GM21447 (cell line): ENCODE measurements around the gene IFITM2.
"Not testable (repeated sequence)": the region's sequence is repeated elsewhere in the genome, so short reads cannot be mapped to it uniquely, and the experiment has no call there.

Experiments
- ATAC-seq: cut with Tn5 transposase; IDR thresholded peaks from one replicate; pipeline ENCODE4 v1.9.1; 2021; ENCODE audit not compliant: unreplicated experiment

Gene IFITM2

GRCh38 chr11:324593-325517 is 17.2 kb downstream of the IFITM2 start:
- ATAC-seq, result not testable (repeated sequence)

DNA sequence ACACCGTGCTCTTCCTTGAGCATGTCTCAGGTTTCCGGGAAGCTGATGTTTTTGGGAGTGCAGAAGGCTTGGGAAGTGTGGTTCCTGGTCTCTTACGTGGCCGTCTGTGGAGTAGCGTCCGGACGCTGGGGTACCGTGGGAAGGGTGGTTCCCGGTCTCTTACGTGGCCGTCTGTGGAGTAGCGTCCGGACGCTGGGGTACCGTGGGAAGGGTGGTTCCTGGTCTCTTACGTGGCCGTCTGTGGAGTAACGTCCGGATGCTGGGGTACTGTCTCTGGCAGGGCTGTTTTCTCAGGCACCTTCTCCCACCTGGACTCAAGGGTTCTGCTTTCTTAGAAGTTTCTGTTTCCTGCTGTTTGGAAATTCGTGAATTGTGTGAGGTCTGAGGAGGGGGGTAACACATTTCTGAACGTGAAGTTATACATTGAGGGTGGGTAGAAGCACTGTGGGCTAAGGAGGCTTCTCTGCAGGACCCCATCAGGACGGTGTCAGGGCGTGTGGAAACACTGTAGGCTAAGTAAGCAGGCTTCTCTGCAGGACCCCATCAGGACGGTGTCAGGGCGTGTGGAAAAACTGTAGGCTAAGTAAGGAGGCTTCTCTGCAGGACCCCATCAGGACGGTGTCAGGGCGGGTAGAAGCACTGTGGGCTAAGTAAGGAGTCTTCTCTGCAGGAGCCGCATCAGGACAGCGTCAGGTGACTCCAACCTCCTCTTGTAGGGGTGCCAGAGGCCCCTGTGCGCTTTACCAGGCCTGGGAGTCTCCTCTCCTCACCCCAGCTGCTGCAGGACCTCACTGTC is 18.4 kb downstream of the IFITM2 start:
- no peak for ATAC-seq

DNA sequence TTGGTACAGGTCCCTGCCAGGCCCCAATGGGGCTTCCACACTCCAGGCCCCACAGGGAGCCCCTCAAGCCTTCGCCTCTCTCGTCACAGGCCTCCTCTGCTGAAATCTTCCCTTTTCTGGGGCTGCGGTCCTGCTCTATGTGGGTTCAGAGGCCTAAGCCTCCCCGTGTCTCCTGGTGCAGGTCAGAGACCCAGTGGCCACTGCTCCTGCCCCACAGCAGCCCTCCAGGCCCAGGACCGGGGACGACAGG is 18.9 kb downstream of the IFITM2 start:
- ATAC-seq, result no peak

DNA sequence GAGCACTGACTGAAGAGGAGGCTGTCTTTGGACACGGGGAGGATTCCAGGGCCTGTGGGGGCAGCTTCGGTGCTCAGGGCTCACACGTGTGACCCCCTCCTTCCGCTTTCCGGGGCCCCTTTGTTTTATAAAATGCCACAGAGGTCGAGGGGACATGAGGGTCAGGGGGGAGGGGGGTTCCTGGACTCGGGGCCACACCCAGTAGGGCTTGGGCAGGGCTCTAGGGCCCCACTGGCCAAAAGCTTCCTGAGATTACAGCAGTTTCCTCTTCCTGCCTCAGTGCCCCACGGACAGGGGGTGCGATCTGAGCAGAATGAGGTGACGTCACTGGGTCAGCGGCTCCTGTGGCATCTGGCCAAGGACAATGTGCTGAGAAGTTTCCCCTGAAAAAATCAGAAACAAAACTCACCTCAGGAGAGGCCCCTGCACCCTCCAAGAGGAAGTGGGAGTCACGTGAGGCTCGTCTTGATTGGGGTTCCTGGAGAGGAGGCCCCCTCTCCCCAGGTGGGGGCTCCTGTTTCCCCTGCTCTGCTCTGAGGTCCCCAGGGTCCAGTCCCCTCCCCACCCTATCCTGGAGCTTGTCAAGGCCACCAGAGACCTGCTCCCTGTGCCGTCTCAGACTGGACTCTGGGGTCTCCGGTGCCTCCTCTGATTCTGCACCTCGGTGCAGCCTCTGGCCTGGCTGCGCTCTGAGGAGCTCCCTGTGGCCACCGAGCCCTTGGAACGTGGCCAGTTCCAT is 19.4 kb downstream of the IFITM2 start:
- peak; percentile 77 for ATAC-seq

DNA sequence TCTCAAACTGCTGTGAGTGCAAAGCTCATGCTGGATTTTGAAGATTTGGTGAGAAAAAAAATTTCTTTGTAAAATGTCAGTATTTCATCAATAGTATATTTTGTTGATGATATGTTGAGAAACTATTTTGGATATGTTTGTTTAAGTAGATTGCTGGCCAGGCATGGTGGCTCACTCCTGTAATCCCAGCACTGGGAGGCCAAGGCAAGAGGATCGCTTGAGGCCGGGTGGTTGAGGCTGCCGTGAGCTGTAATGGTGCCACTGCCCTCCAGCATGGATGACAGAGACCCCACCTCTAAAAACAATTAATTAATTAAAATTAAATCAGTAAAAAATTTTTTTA is 19.9 kb downstream of the IFITM2 start:
- no peak for ATAC-seq

DNA sequence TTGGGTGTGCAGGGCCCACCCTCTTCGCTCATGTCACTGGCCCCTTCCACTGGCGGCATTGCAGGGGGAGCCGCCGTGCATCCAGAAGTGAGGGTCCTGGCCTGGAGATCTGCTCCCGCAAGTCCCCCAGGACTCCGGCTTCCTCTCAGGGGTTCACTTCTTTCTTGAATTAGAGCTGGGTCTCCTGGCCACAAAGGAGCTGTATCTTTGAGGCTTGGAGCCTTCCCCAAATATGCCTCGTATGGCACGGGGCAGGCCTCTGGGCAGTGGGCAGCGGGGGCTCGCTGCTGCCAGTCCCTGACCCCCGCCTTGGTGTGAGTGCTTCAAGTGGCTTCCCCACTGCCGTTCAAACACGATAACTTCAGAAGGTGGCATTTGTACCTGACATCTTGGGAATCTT is 20.4 kb downstream of the IFITM2 start:
- no peak for ATAC-seq

- ATAC-seq, result not testable (repeated sequence)
Measured at GRCh38 chr11:328516-329100, 21.0 kb downstream of the IFITM2 start.

- ATAC-seq, result no peak
Measured at GRCh38 chr11:329886-330253, 22.3 kb downstream of the IFITM2 start.

GRCh38 chr11:330307-330693 is 22.7 kb downstream of the IFITM2 start:
- ATAC-seq, result no peak

DNA sequence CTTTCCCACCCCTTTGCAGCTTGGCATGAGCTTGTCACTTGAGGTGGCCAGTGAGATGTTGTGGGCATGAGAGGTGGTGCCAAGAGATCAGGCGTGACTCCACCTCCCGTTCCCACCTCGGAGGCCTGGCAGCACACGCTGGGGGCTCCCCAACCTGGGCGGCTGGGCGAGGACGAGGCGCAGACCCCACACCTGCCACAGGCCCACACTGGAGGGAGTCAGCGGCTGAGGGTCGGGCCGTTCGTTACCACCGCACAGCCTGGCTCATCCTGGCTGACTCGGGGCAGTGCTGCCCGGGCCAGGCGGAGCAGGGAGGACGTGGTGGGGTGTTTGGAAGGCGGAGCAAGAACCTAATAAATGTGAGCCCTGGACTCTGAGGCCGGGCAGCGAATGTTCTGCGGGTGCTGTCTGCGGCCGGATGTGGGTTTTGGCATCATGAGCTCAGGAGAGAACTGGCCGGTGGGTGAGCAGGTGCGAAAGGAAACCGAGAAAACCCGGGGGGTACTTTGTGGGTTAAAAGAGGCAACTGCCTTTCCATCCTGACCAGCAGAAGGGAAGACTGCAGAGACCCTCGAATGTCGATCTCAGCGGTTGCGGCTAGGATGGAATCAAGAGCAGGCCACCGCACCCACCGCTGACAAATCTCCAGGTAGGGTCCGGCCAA is 23.2 kb downstream of the IFITM2 start:
- no peak for ATAC-seq

DNA sequence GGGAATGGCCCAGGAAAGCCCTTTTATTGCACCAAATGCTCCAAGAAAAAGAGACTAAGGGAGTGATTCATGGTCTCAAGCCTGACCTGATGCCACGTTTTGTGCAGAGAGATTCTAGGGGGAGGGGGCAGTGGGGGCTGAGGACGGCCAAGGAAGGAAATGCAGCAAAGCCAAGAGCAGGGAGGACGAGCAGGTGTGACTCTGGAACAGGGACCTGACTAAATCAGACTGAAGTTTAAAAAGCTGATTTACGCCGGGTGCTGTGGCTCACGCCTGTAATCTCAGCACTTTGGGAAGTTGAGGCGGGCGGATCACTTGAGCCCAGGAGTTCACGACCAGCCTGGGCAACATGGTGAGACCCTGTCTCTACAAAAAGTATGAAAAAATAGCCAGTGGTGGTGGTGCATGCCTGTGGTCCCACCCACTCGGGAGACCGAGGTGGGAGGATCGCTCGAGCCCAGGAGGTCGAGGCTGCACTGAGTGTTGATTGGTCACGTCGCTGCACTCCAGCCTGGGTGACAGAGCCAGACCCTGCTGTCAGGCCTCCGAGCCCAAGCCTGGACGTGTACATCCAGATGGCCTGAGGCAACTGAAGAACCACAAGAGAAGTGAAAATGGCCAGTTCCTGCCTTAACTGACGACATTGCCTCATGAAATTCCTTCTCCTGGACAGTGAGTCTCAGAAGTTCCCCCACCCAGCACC is 23.9 kb downstream of the IFITM2 start:
- ATAC-seq, result no peak

- ATAC-seq, result no peak
Measured at GRCh38 chr11:332651-333480, 25.2 kb downstream of the IFITM2 start.

DNA sequence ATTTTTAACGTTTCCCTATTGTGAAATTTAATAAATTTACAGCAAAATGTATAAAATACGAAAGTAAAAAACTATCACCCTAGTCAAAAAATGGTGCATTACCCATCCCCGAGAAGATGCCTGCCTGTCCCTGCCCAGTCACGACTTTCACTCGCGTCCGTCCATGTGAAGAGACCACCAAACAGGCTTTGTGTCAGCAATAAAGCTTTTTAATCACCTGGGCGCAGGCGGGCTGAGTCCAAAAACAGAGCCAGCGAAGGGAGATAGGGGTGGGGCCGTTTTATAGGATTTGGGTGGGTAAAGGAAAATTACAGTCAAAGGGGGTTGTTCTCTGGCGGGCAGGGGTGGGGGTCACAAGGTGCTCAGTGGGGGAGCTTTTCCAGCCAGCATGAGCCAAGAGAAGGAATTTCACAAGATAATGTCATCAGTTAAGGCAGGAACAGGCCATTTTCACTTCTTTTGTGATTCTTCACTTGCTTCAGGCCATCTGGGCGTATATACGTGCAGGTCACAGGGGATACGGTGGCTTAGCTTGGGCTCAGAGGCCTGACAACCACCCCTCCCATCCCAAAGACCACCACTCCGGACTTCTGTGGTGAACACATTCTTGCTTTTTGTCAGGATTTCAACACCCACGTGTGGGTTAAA is 26.1 kb downstream of the IFITM2 start:
- ATAC-seq, result not testable (repeated sequence)

- no peak for ATAC-seq
Measured at GRCh38 chr11:334264-334994, 26.8 kb downstream of the IFITM2 start.

DNA sequence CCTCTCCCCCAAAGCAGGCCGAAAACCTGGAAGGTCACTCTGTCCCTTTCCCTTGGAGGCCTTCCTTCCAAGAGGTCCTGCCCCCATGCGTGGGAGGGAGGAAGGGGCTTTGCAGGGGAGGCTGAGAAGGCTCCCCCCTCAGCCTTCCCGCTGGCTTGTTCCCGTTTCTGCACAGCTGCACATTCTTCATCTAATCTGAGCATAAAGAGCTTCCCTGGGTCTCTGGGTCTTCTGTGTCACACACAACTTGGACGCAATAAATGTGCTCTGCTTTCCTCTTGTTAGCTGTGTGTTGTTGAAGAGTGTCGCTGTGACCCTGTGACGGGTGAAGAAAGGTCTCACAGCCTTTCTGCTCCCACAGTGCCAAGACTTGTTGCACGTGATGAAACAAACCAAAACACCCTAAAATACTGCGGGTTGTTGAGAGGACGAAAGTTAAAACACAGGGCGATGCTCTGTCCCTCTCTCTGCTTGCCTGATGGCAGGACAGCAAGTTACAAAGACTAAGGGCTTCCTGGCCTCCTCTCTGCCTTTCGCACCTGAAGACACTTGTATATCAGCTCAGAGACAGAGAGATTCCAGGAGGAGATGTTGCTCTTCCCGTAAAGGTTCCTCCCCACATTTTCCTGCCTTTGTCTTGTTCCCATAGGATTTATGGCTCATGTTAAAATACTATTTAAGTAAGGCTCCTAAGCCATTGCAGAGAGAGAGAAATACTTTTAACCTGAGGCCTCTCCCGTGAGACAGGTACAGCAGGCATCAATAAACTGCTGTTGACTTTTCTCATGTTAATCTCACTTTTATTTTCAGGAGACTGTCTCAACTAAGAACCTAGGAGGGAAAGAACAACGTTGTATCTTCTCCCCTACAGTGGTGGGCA is 28.4 kb downstream of the IFITM2 start:
- no peak for ATAC-seq

- ATAC-seq, result no peak
Measured at GRCh38 chr11:336659-337198, 29.1 kb downstream of the IFITM2 start.

DNA sequence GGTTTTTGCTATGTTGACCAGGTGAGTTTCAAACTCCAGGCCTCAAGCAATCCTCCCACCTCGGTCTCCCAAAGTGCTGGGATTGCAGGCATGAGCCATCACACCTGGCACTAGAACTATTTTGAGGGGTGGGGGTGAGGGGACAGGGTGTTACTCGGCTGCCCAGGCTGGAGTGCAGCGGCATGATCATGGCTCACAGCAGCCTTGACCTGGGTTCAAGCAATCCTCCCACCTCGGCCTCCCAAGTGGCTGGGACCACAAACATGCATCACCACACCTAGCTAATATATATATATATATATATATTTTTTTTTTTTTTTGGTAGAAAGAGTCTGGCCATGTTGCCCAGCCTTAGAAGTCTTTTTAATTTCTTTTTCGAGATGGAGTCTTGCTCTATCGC is 30.1 kb downstream of the IFITM2 start:
- ATAC-seq, result no peak
